Gastroesophageal sphincter (tissue), 3 donors: Measurements from ENCODE around the gene PSKH1.

Experiments
- CTCF ChIP-seq, 4 experiments: fragments of 200-600 bp in 2 of 4; fragments of 450-650 bp in 2 of 4; sonication (generic) in 1 of 4; IDR thresholded peaks; one replicate each; pipeline ENCODE4 v1.5.1; 2017 to 2019; ENCODE audit warnings: antibody characterized with exemption in 4 of 4, mild to moderate bottlenecking in 2 of 4, moderate library complexity in 2 of 4
- EP300 ChIP-seq: sonication (generic); formaldehyde crosslinking; IDR thresholded peaks from one replicate; pipeline ENCODE4 v1.6.1; 2017; ENCODE audit warnings: antibody characterized with exemption, mild to moderate bottlenecking

DNA sequence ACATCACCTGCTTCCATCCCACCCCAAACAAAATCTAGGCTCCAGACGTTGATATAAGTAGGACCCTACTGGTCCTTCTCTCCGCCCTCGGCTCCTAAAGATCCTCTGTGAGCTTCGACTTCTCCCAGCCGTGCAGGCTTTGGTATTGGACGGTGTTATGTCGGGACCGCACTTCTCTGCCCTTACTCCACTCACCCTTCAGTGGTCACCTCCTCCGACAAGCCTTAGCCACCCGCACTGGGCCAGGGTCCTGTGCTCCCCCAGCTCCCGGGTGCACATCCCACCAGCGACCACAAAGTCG is 42.0 kb downstream of the PSKH1 start:
- no peak for TF ChIP-seq CTCF (IDR thresholded peaks at IDR 0.05)
- no peak for TF ChIP-seq EP300
